Measurements from ENCODE around the gene CIB2.

DNA sequence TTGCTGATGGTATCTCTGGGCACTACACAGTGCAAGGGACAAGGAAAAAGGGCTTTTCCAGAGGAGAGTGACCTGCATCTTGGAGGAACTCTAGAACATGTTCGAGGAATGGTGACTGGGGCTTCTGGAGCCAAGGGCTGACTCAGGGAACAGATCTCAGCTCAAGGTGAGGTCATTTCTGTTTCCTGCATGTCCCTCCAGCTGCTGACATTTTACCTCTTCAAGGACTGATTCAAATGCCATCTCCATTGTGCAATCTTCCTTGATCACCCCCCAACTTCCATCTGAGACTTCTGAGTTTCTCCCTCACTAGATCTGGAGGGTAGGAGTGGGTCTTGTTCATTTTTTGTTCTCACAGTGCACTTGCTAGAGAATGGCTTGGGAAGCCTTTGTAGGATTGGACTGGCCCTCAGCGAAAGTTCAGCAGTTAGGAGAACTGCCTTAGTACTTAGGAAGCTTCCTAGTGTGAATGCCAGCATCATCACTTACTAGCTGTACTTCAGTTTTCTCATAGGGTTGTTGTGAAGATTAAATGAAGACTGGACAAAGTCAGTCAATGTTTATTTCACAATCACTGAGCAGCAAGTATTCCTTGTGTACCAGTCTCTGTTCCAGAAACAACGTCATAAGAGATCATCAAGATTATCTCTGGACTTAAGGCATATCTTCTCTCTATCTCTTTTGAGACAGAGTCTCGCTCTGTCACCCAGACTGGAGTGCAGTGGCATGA is 15.3 kb upstream of the CIB2 start:
- TF ChIP-seq, protein P1, sequence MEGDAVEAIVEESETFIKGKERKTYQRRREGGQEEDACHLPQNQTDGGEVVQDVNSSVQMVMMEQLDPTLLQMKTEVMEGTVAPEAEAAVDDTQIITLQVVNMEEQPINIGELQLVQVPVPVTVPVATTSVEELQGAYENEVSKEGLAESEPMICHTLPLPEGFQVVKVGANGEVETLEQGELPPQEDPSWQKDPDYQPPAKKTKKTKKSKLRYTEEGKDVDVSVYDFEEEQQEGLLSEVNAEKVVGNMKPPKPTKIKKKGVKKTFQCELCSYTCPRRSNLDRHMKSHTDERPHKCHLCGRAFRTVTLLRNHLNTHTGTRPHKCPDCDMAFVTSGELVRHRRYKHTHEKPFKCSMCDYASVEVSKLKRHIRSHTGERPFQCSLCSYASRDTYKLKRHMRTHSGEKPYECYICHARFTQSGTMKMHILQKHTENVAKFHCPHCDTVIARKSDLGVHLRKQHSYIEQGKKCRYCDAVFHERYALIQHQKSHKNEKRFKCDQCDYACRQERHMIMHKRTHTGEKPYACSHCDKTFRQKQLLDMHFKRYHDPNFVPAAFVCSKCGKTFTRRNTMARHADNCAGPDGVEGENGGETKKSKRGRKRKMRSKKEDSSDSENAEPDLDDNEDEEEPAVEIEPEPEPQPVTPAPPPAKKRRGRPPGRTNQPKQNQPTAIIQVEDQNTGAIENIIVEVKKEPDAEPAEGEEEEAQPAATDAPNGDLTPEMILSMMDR (conservative IDR thresholded peaks at IDR 0.05) = no peak
- TF ChIP-seq EZH2 (IDR thresholded peaks at IDR 0.05; ENCODE audit: low read depth) = no peak

Data from PC-9 (cell line).